ENCODE results near the gene SUPT16H. TPM values are rescaled to one million over a fixed set of nuclear protein-coding genes. Genes with fewer than 3 reads are reported as not detected.

The SUPT16H gene
- total and polyA plus RNA-seq, 2 experiments from 2014 or later = 187 to 268 TPM

DNA sequence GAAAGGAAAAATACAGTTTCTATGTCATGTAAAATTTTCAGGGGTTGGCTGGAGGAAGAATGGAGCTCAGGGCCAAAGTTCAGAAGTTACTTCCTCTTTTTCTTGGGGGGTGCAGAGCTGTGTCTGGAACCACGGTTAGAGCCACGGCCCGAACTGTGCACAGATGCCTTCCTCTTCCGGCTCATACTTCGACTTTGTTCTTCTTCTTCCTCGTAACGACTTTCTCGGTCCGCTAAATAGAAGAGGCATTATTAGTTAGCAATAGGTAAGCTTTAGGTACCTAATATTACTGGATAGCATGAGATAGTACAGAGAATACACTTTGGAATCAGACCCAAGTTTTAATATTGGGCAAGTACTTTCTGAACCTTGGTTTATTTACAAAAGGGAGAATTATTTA lies 31.2 kb downstream of the SUPT16H start:
- Histone ChIP-seq H4K20me1 (replicated peaks; ENCODE audit: insufficient read depth) (peaks cover 6% of the 10 kb centered on the region), H3K27me3 (ENCODE audit: insufficient read depth) (no peaks in the 10 kb centered on the region), H3K4me1 (ENCODE audit: insufficient read depth) (no peaks in the 10 kb centered on the region), H3K4me3 (no peak overlapping the region), H2AFZ (no peak overlapping the region), H3K4me2 (no peak overlapping the region), H3F3A (replicated peaks; ENCODE audit: low read depth) (peaks cover 23% of the 10 kb centered on the region), H3K79me2 (replicated peaks; ENCODE audit: insufficient read depth) (no peaks in the 10 kb centered on the region; the same call in 1 of the 2 replicates), H3K9me2 (ENCODE audit: insufficient read depth) (no peaks in the 10 kb centered on the region), H3K27ac (ENCODE audit: low read depth) (no peak overlapping the region), H3K36me3 (ENCODE audit: insufficient read depth) (peaks cover 57% of the 10 kb centered on the region)
- Mint-ChIP-seq H3K9me3 (no peaks in the 10 kb centered on the region), H3K27ac (no peak overlapping the region), H3K4me3 (no peak overlapping the region), H3K4me1 (peaks cover 6% of the 10 kb centered on the region; the same call in 2 of the 3 replicates), H3K27me3 (ENCODE audit: insufficient read depth, low read depth, poor library complexity) (peaks cover 9% of the 10 kb centered on the region), H3K36me3 (ENCODE audit: low read depth) (peaks cover 69% of the 10 kb centered on the region)
- TF ChIP-seq REST (IDR thresholded peaks at IDR 0.05; ENCODE audit: unreplicated experiment) = no peak
- TF ChIP-seq EZH2phosphoT487 (IDR thresholded peaks at IDR 0.05; ENCODE audit: unreplicated experiment) = no peak
- TF ChIP-seq, protein P1, sequence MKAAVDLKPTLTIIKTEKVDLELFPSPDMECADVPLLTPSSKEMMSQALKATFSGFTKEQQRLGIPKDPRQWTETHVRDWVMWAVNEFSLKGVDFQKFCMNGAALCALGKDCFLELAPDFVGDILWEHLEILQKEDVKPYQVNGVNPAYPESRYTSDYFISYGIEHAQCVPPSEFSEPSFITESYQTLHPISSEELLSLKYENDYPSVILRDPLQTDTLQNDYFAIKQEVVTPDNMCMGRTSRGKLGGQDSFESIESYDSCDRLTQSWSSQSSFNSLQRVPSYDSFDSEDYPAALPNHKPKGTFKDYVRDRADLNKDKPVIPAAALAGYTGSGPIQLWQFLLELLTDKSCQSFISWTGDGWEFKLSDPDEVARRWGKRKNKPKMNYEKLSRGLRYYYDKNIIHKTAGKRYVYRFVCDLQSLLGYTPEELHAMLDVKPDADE (IDR thresholded peaks at IDR 0.05) = no peak
- no peak for ATAC-seq
- DNase-seq (ENCODE audit: low spot score) = no peak

DNA sequence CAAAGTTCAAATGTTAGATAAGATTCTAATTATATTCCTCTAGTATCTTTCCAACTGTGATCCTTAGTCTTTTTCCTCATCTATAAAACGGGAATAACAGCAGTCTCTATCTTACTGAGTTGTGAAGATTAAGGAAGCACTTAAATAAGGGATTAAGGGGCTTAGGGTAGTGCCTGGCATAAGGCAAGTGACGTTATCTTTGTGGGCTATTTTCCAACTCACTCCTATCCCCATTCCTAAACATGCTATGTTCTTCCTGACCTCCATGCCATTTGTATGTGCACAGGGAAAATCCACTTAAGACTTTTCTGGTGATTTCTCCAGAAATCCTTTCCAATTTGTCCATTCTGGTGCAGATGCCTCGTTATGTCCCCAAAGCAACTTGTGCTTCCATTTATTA lies 33.3 kb downstream of the SUPT16H start:
- Histone ChIP-seq H3K4me3 (no peak overlapping the region), H2AFZ (no peak overlapping the region), H3K27me3 (ENCODE audit: insufficient read depth) (no peaks in the 10 kb centered on the region), H3K27ac (ENCODE audit: low read depth) (peak overlapping the region; percentile 68; the same call in 1 of the 2 replicates), H3K79me2 (replicated peaks; ENCODE audit: insufficient read depth) (no peaks in the 10 kb centered on the region), H3K9me2 (ENCODE audit: insufficient read depth) (no peaks in the 10 kb centered on the region), H3K36me3 (ENCODE audit: insufficient read depth) (peaks cover 36% of the 10 kb centered on the region), H3F3A (replicated peaks; ENCODE audit: low read depth) (peaks cover 19% of the 10 kb centered on the region), H3K4me2 (no peak overlapping the region), H4K20me1 (replicated peaks; ENCODE audit: insufficient read depth) (peaks cover 6% of the 10 kb centered on the region), H3K4me1 (ENCODE audit: insufficient read depth) (peaks cover 8% of the 10 kb centered on the region)
- Mint-ChIP-seq H3K36me3 (ENCODE audit: low read depth) (peaks cover 48% of the 10 kb centered on the region), H3K9me3 (no peaks in the 10 kb centered on the region), H3K4me3 (no peak overlapping the region), H3K27me3 (ENCODE audit: insufficient read depth, low read depth, poor library complexity) (peaks cover 9% of the 10 kb centered on the region), H3K4me1 (peaks cover 14% of the 10 kb centered on the region; the same call in 2 of the 3 replicates), H3K27ac (no peak overlapping the region)
- ATAC-seq = no peak
- DNase-seq (ENCODE audit: low spot score) = no peak
- no peak for TF ChIP-seq CREB1 (CRISPR knock-in tag; IDR thresholded peaks at IDR 0.05; ENCODE audit: low read depth)
- TF ChIP-seq STAT1 (IDR thresholded peaks at IDR 0.05; ENCODE audit: unreplicated experiment) = no peak
- no peak for TF ChIP-seq ZNF114 (CRISPR knock-in tag; IDR thresholded peaks at IDR 0.05)
- no peak for TF ChIP-seq ZNF331 (CRISPR knock-in tag; IDR thresholded peaks at IDR 0.05; ENCODE audit: low read depth)
- TF ChIP-seq, protein P1 (IDR thresholded peaks at IDR 0.05) = no peak
- TF ChIP-seq EZH2 (IDR thresholded peaks at IDR 0.05; ENCODE audit: low read depth, unreplicated experiment) = no peak
- no peak for TF ChIP-seq EZH2phosphoT487 (IDR thresholded peaks at IDR 0.05; ENCODE audit: unreplicated experiment)
- no peak for TF ChIP-seq POLR2AphosphoS5 (IDR thresholded peaks at IDR 0.05; ENCODE audit: low read depth)
- TF ChIP-seq, protein P2, sequence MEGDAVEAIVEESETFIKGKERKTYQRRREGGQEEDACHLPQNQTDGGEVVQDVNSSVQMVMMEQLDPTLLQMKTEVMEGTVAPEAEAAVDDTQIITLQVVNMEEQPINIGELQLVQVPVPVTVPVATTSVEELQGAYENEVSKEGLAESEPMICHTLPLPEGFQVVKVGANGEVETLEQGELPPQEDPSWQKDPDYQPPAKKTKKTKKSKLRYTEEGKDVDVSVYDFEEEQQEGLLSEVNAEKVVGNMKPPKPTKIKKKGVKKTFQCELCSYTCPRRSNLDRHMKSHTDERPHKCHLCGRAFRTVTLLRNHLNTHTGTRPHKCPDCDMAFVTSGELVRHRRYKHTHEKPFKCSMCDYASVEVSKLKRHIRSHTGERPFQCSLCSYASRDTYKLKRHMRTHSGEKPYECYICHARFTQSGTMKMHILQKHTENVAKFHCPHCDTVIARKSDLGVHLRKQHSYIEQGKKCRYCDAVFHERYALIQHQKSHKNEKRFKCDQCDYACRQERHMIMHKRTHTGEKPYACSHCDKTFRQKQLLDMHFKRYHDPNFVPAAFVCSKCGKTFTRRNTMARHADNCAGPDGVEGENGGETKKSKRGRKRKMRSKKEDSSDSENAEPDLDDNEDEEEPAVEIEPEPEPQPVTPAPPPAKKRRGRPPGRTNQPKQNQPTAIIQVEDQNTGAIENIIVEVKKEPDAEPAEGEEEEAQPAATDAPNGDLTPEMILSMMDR (conservative IDR thresholded peaks at IDR 0.05; ENCODE audit: low read depth in 2 of 2) = no peak
- no peak for TF ChIP-seq JUNB (IDR thresholded peaks at IDR 0.05; ENCODE audit: unreplicated experiment)

Measured in GM23338 (cell line).